PC-3 (cell line): Measurements from ENCODE around the gene MRPL45. TPM values are rescaled to one million over a fixed set of nuclear protein-coding genes. Genes with fewer than 3 reads are reported as not detected.

ENCODE experiments used
- ATAC-seq: fragments of 200-7000 bp; cut with Tn5 transposase; 2 replicates; pipeline ENCODE4 v1.9.1; 2020; ENCODE audit warnings: mild to moderate bottlenecking, moderate library complexity
- BruUV-seq: library from RNA; stranded (reverse); fragments of 400-500 nt; replicated peaks from 2 replicates; lab custom pipeline; 2021; lab: Mats Ljungman, UMichigan
- CTCF ChIA-PET: fragments of 300-600 bp; sonication (Branson Sonifier 250); formaldehyde crosslinking; loops from one replicate; lab custom pipeline; 2022; ENCODE audit warnings: antibody characterized with exemption; lab: Charles Lee
- POLR2A ChIA-PET: fragments of 300-600 bp; sonication (Branson Sonifier 250); formaldehyde crosslinking; loops from one replicate; lab custom pipeline; 2022; ENCODE audit warnings: antibody characterized with exemption; ENCODE audit not compliant: unreplicated experiment; lab: Charles Lee
- DNase-seq: peaks from one replicate; pipeline ENCODE4 v3.0.0-alpha.2; 2015
- H2AFZ ChIP-seq: fragments of 300-600 bp; sonication (generic); 2 replicates; pipeline ENCODE4 v1.6.0; 2016; ENCODE audit warnings: antibody characterized with exemption, low read length
- H3F3A ChIP-seq: fragments of 300-600 bp; sonication (generic); one replicate; pipeline ENCODE4 v1.6.0; 2017; ENCODE audit warnings: antibody characterized with exemption, low read length, control low read depth, mild to moderate bottlenecking; ENCODE audit not compliant: unreplicated experiment
- H3K27ac ChIP-seq: fragments of 300-600 bp; sonication (generic); 2 replicates; pipeline ENCODE4 v1.5.1; 2016; ENCODE audit warnings: mild to moderate bottlenecking, low read length
- H3K27me3 ChIP-seq: fragments of 300-600 bp; sonication (generic); 2 replicates; pipeline ENCODE4 v1.6.1; 2016; ENCODE audit warnings: low read length, mixed read lengths
- H3K36me3 ChIP-seq: fragments of 300-600 bp; sonication (generic); 2 replicates; pipeline ENCODE4 v1.6.1; 2016; ENCODE audit warnings: low read depth, mixed run types, low read length, mixed read lengths
- H3K4me1 ChIP-seq: fragments of 300-600 bp; sonication (generic); 2 replicates; pipeline ENCODE4 v1.5.1; 2016; ENCODE audit warnings: low read length; ENCODE audit not compliant: insufficient read depth
- H3K4me2 ChIP-seq: fragments of 300-600 bp; sonication (generic); 2 replicates; pipeline ENCODE4 v1.6.0; 2016; ENCODE audit warnings: low read length
- H3K4me3 ChIP-seq: fragments of 300-600 bp; sonication (generic); 2 replicates; pipeline ENCODE4 v1.5.1; 2016; ENCODE audit warnings: mild to moderate bottlenecking, low read length, mixed read lengths
- H3K79me2 ChIP-seq: fragments of 300-600 bp; sonication (generic); 2 replicates; pipeline ENCODE4 v1.6.1; 2017; ENCODE audit warnings: low read length, mixed read lengths
- H3K9ac ChIP-seq: fragments of 300-600 bp; sonication (generic); 2 replicates; pipeline ENCODE4 v1.6.0; 2016; ENCODE audit warnings: mild to moderate bottlenecking, low read length
- H3K9me2 ChIP-seq: fragments of 300-600 bp; sonication (generic); replicated peaks from 2 replicates; pipeline ENCODE4 v1.6.1; 2016; ENCODE audit warnings: mixed run types, low read length, mixed read lengths
- H3K9me3 ChIP-seq: fragments of 300-600 bp; sonication (generic); 2 replicates; pipeline ENCODE4 v1.6.1; 2016; ENCODE audit warnings: low read length, mixed read lengths
- H4K20me1 ChIP-seq: fragments of 300-600 bp; sonication (generic); 2 replicates; pipeline ENCODE4 v1.6.1; 2016; ENCODE audit warnings: low read length, mixed read lengths
- CTCF ChIP-seq: fragments of 300-600 bp; sonication (generic); conservative IDR thresholded peaks from 2 replicates; pipeline ENCODE4 v1.5.1; 2017; ENCODE audit warnings: antibody characterized with exemption, low read depth, mild to moderate bottlenecking, low read length
- EZH2 ChIP-seq: fragments of 300-600 bp; sonication (generic); IDR thresholded peaks from one replicate; pipeline ENCODE4 v1.6.1; 2017; ENCODE audit warnings: antibody characterized with exemption, mild to moderate bottlenecking, low read length; ENCODE audit not compliant: unreplicated experiment
- EZH2phosphoT487 ChIP-seq: fragments of 300-600 bp; sonication (generic); IDR thresholded peaks from 2 replicates; pipeline ENCODE4 v1.6.1; 2018; ENCODE audit warnings: mild to moderate bottlenecking, antibody characterized with exemption, low read length, borderline replicate concordance
- intact Hi-C: fragments of 100-400 bp; cut with micrococcal nuclease; formaldehyde crosslinking; loops from 2 replicates; pipeline ENCODE4 v1.9.0; 2023
- total RNA-seq: library from RNA; depleted of rRNA; stranded (reverse); fragments of >200 nt; gene quantifications from 2 replicates; pipeline ENCODE4 v1.2.3, GENCODE V29; 2014

Gene MRPL45
- total RNA-seq, 1 experiment from 2014 or later = 34.3 TPM

GRCh38 chr17:38341035-38341721, 44.2 kb downstream of the MRPL45 start:
- intact Hi-C loops = no loop called here
- Histone ChIP-seq H3K9me2 (no peaks in the 10 kb centered on the region), H3K27me3 (no peaks in the 10 kb centered on the region), H2AFZ (no peak overlapping the region), H3F3A (no peaks in the 10 kb centered on the region), H3K27ac (no peak overlapping the region), H3K4me2 (no peak overlapping the region), H4K20me1 (no peaks in the 10 kb centered on the region), H3K36me3 (no peaks in the 10 kb centered on the region), H3K4me3 (no peak overlapping the region), H3K79me2 (no peaks in the 10 kb centered on the region), H3K9me3 (no peaks in the 10 kb centered on the region), H3K4me1 (no peaks in the 10 kb centered on the region), H3K9ac (no peak overlapping the region)
- CTCF ChIA-PET = interaction anchor here (0.5 kb wide), 1 partner anchor 16 kb away, joined by 8 read pairs; no protein-coding TSS in a partner anchor
- ATAC-seq = no peak
- POLR2A ChIA-PET = no interaction called here
- TF ChIP-seq EZH2phosphoT487 (no peak), EZH2 (no peak), CTCF (no peak)
- DNase-seq = no peak
- BruUV-seq = no TSS peak

- intact Hi-C loops = no loop called here
- no peak for ATAC-seq
- TF ChIP-seq EZH2phosphoT487 (no peak), CTCF (no peak), EZH2 (no peak)
- no peak overlapping the region for H3K4me3 ChIP-seq
- no peaks in the 10 kb centered on the region for H4K20me1 ChIP-seq
- no peaks in the 10 kb centered on the region for H3K9me2 ChIP-seq
- no peaks in the 10 kb centered on the region for H3K9me3 ChIP-seq
- no peak overlapping the region for H3K9ac ChIP-seq
- no peaks in the 10 kb centered on the region for H3K36me3 ChIP-seq
- ChIA-PET CTCF (no interaction called here), POLR2A (no interaction called here)
- no peak overlapping the region for H3K4me2 ChIP-seq
- DNase-seq = no peak
- H2AFZ ChIP-seq = no peak overlapping the region
- no peaks in the 10 kb centered on the region for H3K4me1 ChIP-seq
- BruUV-seq = no TSS peak
- no peaks in the 10 kb centered on the region for H3K27me3 ChIP-seq
- H3K79me2 ChIP-seq = no peaks in the 10 kb centered on the region
- no peak overlapping the region for H3K27ac ChIP-seq
- no peaks in the 10 kb centered on the region for H3F3A ChIP-seq
Observed at GRCh38 chr17:38342886-38343607, 46.1 kb downstream of the MRPL45 start.
